A673 (cell line): ENCODE measurements around the gene OR13C5.

ENCODE experiments used
- CTCF ChIP-seq: fragments of 300-800, 200-600 bp; sonication (generic); conservative IDR thresholded peaks from 2 replicates; pipeline ENCODE4 v1.5.1; 2017; ENCODE audit warnings: low read depth, mild to moderate bottlenecking, antibody characterized with exemption, low read length, moderate library complexity, mixed read lengths
- EZH2 ChIP-seq: fragments of 200-600 bp; sonication (generic); IDR thresholded peaks from 2 replicates; pipeline ENCODE4 v1.6.1; 2017; ENCODE audit warnings: borderline replicate concordance, low read depth, mild to moderate bottlenecking, mixed read lengths, antibody characterized with exemption, low read length; ENCODE audit not compliant: poor library complexity, severe bottlenecking

GRCh38 chr9:104608336-104608735 lies 9.1 kb upstream of the OR13C5 start:
- TF ChIP-seq EZH2, result no peak
- peak; percentile 38 for TF ChIP-seq CTCF
